Erythroblast (primary cell): ENCODE results near the gene PLEKHO2.

Source experiments
- GATA1 ChIP-seq: IDR thresholded peaks from 2 replicates; pipeline ENCODE4 v1.6.1; 2011; ENCODE audit warnings: low read depth, mild to moderate bottlenecking, control low read depth, low read length, moderate library complexity
- POLR2A ChIP-seq: IDR thresholded peaks from 2 replicates; pipeline ENCODE4 v1.6.1; 2011; ENCODE audit warnings: mild to moderate bottlenecking, low read length

DNA sequence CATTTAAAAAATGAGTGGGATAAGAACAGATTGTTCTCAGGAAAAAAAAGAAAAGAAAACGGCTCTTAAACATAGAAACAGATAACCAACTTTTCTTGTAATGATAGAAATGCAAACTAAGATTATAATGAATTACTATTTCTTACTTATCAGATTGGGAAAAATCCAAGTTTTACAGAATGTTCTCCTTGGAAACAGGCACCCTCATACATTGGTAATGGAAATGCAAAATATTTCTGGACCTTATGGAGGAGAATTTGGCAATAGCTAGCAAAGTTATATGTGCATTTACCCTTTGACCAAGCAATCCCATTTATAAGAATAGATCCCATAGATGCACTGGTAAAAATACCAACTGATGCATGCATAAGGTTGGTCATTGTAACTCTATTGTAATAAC lies 66.3 kb downstream of the PLEKHO2 start:
- TF ChIP-seq POLR2A (no peak), GATA1 (no peak)
